ENCODE results near the gene SPEG.

The SPEG gene

DNA sequence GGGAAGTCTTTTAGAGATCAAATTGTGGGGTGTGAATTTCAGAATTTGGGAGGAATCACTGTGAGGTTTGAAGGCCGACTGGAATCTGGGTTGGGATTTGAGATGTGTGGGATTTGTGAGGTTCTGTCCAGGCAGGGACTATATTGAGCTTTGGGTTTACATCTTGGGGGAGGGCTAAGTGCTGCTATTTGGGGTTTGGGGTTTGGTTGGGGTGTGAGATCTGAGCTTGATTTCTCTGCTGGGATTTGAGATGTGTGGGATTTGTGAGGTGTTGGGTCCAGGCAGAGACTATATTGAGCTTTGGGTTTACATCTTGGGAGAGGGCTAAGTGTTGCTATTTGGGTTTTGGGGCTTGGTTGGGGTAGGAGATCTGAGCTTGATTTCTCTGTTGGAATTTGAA is 64.9 kb downstream of the SPEG start:
- no peak for DNase-seq

DNA sequence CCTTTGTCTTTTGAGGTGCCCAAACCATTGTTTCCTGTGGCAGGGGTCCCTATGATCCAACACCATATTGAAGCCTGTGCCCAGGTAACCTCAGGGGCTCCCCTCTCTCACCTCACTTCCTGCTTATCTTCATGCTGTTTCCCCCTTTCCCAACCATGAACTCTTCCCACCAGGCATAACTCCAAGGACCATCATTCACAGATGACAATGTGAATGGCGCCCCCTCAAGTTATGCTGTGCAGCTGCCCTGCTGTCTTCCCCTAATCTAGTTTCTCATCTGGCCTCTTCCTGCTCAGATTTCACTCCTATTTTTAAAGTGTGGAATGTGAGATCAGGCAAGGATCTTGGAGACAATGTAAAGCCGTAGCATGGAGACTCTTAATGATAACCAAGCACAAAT is 65.5 kb downstream of the SPEG start:
- DNase-seq: no peak

DNA sequence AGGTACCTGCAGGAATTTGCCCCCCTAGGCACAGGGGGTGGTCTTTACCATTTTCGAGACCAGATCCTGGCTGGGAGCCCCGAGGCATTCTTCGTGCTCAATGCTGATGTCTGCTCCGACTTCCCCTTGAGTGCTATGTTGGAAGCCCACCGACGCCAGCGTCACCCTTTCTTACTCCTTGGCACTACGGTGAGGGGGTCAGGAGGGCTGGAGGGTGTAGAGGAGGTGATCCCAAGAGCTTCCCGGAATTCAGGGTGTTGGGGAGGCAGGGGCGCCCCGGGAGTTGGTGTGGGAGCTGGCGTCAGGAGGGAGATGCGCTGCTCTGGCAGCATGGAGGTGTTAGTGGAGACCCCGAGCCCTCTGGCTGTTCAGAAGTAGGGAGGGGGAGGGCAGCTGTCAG is 67.2 kb downstream of the SPEG start:
- no peak for DNase-seq

DNA sequence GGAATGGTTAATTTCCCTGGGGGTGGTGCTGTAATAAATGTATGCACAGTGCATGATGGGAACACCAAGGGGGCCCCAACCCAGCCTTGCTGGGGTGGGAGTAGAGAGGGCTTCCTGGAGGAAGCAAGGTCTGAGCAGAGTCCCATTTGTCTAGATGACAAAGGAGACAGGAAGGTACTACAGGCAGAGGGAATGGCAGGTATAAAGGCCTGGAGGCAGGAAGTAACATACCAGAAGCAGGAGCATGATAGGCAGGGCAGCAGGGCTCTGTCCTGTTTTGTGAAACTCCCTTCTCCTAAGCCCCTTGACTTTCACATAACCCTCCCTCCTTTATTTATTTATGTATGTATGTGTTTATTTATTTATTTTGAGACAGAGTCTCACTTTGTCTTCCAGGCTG is 68.0 kb downstream of the SPEG start:
- no peak for DNase-seq

DNA sequence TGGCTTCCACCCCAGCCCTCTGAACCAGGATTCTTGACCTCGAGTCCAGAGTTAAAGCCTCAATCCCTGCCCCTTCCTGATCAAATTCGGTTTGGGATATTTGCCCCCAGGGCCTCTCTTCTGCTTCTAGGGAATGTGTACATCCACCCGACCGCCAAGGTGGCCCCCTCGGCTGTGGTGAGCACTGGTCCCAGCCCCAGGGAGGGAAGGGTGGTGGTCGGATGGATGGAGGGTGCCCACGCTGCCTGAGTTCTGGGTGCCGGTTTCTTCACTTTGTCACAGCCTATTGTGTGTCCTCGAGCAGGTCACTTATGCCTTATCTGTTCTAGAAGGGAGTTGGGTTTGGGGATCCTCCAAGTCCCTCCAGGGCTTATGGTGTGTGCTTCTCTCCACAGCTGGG is 70.9 kb downstream of the SPEG start:
- DNase-seq: no peak

DNA sequence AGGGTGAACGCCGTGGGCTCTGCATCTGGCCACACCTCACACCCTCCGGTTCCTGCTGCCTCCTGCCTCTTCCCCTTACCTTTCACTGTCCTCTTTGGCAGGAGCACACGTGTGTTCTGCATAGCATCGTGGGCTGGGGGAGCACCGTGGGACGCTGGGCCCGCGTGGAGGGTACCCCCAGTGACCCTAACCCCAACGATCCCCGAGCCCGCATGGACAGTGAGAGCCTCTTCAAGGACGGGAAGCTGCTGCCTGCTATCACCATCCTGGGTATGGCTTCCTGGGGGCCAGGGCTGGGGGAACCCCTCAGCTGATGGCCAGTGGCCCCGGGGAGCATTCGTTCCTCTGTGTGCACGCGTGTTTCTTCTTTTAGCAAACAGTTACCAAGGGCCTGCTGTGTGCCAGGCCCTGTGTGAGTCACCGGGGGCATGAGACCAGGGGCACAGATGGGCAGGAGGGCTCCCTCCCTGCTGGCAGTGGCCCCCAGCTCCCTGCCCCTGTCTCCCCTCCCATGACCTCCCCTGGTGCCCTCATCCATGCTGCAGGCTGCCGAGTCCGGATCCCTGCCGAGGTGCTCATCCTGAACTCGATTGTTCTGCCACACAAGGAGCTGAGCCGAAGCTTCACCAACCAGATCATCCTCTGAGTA is 71.6 kb downstream of the SPEG start:
- DNase-seq: no peak

DNA sequence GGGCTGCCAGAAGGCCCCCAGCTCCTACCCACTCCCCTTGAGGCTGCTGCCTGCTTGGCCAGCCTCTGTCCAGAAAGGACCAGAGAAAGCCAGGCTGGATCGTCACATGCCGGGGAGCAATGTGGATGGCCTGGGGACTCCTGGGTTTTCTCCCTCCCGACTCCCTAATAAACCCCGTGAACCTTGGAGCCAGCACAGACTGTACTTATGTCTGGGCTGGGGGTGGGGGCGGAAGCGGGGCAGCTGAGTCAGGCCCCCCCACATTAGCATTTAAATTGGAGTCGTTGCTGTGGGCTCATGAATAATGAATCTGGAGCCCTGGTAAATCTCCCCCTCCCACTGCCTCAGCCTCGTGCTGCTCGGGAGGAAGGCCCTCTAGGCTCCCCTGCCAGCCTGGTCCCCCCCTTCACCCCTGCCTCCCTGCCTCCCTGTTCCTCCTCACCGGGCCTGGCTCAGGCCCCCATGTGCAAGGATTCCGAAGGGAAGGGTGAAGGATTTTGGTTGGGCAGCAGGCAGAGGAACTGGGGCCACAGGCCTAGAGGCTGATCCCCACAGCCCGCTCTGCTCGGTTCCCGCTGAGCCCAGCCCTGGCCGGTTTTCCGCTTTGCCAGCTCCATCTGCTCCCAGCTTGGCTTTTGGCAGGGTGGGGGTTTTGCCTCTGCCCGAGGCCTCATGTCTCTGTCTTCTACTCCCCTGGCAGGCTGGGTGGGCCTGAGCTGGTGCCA is 72.3 kb downstream of the SPEG start:
- DNase-seq: no peak

DNA sequence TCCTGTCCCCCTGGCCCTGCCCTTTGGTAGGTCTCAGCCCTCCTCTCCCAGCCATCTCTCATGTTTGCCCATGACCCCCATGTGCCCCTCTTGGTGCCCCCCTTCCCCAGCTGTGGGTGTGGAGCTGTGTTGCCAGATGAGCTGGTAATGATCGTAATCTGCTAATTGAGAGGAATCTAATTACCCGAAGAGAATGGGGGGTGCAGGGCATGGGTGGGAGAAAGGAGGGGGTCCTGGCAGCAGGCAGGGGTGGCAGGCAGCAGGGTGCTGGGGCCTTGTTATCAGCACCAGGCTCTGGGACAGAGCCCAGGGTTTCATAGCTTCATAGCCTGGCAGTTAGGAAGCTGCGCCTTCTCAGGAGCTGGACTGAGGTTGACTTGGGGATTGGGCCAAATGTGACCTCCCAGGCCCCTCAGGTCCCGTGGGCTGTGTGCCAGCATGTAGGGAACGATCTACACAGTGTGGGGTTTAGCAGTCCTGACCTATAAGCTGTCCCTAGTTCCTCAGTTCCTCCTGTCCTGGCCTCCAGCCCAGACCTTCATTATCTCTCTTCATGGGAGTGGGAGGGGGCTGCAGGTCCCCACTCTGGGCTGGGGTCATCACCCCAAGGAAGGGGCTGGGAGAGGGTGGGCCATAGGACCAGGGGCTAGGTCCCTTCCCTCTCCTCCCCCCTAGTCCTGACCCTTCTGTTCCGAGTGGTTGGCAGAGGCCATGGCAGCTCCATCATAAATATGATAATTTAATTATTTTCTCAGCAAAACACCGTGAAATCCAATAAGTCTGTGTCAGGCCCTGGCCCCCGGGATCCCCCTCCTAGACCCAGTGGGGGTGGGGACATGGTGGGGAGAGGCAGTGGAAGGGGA is 73.2 kb downstream of the SPEG start:
- DNase-seq: no peak

DNA sequence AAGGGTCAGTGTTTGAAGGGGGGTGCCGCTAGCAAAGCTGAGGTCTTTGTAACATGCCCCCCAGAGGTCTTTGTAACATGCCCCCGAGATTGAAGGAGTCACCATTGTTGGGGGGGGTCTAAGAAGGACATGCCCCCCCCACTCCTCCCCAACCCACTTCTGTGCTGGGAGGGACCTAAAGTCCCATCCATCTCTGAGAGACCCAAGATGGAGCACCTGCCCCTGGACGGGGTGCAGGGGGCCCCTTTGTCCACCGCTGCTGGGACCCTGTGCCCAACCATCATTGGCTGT is 73.7 kb downstream of the SPEG start:
- no peak for DNase-seq

DNA sequence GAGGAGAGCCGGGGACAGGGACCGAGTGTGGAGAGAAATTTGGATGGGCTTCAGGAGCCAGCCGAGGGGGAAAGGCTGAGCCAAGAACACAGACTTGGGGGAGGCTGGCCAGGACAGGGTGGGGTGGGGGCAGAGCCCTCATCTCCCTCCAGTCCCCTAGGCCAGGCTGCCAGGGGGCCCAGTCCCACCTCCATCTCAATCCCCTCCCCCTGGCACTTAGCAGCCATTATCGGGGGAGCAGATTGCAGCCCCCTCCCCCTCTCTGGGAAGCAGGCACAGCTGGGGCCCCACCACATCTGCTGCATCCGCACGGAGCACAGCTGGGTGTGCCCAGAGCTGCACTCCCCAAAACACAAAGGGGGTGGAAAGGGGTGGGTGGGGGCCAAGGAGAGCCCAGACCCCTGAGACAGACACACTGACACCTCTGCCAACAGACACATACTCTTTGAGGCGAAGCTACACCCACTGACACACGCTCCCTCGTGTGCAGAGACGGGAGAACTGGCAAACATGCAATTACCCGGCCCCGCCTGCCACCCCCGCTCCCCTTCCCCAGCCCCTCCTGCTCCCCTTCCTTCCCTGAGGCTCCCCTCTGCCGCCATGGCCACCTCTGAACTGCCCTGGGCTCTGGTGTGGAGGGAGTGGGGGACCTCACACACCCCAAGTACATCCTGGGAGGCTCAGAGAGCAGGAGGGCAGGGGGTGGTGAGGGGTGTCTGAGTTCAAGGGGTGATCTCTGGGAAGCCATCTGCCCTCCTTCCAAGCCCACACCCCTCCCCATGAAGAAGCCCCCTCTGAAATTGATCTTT is 74.5 kb downstream of the SPEG start:
- DNase-seq: no peak

DNA sequence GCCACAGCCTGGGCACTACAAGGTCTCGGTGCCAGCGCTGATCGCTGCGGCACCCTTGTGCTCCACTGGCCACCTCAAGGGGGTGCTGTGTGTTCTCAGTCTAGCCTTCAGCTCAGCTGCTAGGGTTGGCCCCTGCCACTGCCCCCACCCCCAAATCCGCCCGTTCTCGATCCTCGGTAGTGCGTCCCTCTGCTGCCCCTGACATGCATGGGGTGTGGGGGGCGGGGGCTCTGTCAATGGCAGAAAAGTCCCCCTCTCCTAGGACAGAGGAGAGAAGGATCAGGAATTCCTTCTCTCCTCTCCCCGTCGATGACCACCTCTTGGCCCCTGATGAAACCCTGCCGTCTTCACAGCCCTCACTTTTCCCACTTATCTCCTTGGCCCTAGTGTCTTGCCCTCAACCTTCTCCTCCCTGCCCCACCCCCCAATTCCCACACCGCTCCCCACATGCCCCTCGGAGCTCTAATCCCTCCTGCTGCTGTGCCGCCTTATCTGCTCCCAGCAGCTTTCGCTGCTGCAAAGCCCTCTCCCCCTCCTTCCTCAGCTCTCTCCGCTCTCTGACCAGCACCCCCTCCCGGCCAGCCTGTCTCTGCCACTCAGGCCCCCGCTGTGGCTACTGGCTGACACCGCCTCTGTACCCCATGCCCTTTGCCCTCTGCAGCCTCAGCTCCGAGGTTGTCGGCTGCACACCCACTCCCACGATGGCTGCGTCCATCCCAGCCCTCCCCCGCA is 75.3 kb downstream of the SPEG start:
- peak; percentile 18 for DNase-seq

DNA sequence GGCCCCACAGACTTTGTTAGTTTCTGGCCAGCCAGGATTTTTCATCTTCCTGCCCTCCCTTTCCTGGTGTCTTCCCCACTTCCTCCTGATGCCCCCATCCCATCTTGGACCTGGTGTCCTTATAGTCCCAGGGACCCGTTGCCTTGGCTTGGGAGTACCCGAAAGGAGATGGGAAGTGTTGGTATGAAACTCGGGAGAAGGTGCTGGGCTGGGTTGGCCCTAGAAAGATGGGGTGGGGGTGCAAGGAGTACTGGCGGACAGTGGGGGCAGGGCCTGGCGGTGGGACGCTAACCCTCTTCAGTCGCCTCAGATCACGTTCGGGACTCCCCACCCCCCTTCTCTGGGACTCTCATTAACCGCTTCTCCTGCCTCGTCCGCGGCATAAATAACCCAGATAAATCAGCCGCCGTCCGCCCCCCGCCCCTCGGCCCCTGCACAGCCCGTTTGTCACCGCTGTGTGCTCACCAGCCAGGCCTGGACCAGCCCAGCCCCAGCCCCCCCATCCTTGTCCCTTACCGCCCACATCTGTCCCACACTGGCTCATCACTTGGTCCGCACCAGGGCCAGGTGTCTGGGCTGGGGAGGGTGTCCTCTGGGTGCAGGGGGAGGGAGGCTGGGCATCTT is 76.0 kb downstream of the SPEG start:
- DNase-seq: no peak

DNA sequence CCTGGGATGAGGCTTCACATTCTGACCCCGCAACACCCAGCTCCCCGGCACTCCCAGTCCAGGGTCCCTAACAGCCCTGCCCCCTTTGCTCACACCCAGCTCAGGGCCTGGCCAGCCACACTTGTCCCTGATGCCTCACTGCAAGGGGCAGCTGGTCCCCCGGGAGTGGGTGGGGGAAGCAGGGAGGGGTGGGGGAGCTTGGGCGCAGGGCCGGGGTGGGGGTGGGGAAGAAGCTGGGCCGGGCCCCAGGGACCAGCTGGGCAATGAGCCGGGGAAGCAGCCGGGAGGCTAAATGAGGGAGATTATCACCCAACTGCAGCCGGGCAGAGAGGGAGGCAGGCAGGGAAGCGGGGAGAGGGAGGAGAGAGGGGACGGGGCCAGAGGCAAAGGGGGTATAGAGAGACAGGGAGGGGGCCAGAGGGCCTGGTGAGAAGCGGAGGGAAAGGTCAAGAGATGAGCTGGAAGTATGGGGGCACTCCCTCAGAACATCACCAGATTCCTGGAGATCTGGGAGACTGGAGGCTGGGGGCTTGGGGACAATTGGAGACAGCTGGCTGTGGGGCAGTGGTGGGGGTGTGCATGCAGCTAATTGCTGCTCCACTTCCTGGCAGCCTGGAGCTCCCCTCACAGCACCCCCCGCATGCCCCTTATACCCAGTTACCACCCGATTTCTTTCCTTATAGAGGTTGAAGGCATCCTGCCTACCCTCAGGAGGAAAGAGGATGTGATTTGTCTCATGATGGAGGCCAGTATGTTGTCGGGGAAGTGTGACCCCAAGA is 77.1 kb downstream of the SPEG start:
- DNase-seq: no peak

DNA sequence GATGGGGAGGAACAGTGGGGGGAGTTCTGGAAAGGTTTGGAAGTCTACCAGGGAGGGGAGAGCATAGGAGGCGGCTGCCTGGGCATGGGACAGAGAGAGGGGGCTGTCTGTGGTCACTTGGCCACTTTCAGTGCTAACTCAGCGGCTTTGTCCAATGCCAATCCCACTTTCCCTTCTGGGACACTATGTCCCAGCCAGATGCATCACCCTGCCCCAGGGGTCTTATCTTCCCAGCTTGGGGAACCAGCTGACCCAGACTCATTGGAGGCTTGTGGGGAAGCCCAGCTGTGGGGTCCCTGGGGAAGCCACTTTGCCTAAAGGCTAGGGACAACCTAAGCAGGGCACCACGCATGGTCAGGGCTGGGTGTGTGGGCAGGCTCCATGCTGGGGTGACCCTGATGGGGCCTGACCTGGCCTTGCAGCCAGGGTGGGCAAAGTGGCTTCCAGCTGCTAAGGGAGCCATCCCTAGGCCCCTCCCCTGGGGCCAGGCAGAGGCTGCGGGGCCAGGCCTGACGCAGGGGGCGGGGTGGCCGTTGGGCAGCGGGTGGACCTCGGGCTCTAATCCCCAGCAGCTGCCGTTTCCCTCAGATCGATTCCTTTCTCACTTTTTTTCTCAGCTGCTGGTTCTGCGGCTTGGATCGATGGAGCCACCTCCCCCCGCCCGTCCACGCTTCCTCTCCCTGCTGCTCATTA is 78.0 kb downstream of the SPEG start:
- DNase-seq: no peak

DNA sequence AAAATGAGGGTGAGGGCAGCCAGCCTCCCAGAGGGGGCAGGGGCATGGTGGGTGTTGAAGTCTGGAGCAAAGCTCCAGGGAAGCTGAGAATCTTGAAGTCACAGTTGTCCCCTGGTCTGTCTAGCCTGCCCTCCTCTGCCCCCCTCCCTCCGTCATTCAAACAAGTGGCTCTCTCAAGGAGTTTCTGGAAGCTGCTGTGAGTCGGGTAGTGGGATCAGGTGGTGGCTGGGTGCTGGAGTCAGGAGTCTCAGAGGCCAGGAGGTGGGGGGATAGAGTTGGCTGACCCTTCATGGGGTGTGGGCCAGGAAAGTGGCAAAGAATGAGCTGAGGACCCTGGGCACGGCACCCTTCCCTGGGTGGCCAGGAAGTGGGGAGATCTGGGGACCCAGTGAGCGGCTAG is 79.1 kb downstream of the SPEG start:
- DNase-seq: no peak

DNA sequence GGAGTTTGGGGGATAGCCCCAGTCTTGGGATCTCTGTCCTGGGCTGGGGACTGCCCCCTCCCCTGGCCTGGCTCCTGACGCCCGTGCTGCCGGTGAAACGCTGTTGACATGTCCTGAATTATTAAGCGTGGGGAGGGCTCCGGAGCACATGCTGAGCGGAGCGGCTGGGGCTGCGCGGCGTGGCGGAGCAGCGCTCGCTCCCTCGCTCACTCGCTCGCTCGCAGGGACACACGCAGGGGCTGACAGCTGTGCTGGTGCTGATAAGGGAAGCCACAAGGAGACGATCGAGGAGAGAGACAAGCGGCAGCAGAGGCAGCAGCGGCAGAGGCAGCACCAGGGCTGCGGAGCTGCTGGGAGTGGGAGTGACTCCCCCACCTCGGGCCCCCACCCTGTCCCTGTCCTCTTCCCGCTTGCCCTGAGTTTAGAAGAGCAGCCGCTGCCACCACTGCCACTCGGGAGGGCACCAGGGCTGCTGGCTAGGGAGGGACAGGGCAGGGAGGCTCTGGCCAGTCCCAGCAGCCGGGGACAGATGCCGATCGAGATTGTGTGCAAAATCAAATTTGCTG is 79.6 kb downstream of the SPEG start, which contains the start of gene ASIC4:
Gene ASIC4 (plus strand): TSS at position 287 of the 566 bp plus-strand sequence. CDS start 243 bp downstream, at position 530.
- no peak for DNase-seq

DNA sequence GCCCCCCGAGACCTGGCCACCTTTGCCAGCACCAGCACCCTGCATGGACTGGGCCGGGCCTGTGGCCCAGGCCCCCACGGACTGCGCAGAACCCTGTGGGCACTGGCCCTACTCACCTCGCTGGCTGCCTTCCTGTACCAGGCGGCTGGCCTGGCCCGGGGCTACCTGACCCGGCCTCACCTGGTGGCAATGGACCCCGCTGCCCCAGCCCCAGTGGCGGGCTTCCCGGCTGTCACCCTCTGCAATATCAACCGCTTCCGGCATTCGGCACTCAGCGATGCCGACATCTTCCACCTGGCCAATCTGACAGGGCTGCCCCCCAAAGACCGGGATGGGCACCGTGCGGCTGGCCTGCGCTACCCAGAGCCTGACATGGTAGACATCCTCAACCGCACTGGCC is 80.2 kb downstream of the SPEG start:
- no peak for DNase-seq

DNA sequence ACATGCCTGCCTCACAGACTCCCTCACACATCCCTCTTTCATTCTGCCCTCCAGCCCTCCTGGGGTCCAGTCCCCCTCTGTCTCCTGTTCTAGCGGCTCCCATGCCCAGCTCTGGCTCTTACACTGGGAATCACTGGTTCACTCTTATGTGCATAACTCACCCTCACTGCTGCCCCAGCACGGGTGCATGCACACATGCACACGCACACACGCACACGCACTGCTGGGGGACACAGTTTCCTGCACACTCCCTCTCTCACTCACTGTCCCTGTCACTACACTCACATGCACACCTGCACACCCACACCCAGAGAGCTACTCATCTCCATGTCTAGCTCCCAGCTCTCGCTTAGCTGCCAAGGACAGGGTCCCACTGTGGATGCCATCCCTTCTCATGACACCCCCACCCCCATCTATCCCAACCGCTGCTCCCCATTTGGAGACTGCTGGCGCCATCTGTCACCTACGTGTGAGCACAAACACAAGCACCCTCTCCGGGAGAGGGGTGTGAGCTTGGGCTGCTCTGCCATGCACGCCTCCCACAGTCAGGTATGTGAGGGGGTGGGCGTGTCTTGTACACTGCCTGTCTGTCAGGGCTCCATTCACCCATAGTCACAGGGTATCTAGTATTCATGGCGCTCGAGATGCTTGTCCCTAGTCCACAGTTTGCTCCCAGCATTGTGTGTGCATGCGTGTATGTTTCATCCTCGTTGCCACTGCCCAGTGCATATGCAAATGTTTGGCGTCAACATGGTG is 81.4 kb downstream of the SPEG start:
- DNase-seq: no peak

DNA sequence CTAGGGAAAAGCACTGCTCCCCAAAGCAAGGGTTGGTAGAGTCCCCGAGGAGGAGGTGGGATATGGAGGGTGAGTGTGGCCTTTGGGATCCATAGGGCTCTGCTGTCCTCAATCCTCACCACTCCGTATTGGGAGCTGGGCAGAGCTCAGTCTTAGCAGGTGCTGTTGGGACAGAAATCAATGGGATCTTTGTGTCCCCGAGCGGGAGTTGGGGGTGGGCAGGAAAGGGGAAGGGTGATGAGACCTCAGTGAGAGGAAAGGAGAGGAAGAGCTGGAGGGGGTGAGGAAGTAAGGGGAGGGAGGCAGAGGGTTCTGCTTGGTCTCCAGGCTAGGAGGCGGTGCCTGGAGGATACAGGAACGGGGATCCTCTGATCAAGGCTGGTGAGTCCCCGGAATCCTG is 82.2 kb downstream of the SPEG start:
- DNase-seq: no peak

All from NCI-H1048 (cell line).